Measurements from ENCODE around the gene UST.

GRCh38 chr6:149074832-149075258, 328.0 kb downstream of the UST start:
- TF ChIP-seq CTCF (IDR thresholded peaks at IDR 0.05) (no peak), ZFX (IDR thresholded peaks at IDR 0.05; ENCODE audit: borderline replicate concordance) (no peak)
